ENCODE data around the gene MOGAT2. TPM values are rescaled to one million over a fixed set of nuclear protein-coding genes. Genes with fewer than 3 reads are reported as not detected.
"Not testable (repeated sequence)": the region's sequence is repeated elsewhere in the genome, so short reads cannot be mapped to it uniquely, and the experiment has no call there.

The MOGAT2 gene
- polyA plus RNA-seq, 12 donors: 0.23 to 25.0 TPM; not detected in 10

GRCh38 chr11:75718419-75719339, 1.0 kb downstream of the MOGAT2 start:
- DNase-seq: no peak

DNA sequence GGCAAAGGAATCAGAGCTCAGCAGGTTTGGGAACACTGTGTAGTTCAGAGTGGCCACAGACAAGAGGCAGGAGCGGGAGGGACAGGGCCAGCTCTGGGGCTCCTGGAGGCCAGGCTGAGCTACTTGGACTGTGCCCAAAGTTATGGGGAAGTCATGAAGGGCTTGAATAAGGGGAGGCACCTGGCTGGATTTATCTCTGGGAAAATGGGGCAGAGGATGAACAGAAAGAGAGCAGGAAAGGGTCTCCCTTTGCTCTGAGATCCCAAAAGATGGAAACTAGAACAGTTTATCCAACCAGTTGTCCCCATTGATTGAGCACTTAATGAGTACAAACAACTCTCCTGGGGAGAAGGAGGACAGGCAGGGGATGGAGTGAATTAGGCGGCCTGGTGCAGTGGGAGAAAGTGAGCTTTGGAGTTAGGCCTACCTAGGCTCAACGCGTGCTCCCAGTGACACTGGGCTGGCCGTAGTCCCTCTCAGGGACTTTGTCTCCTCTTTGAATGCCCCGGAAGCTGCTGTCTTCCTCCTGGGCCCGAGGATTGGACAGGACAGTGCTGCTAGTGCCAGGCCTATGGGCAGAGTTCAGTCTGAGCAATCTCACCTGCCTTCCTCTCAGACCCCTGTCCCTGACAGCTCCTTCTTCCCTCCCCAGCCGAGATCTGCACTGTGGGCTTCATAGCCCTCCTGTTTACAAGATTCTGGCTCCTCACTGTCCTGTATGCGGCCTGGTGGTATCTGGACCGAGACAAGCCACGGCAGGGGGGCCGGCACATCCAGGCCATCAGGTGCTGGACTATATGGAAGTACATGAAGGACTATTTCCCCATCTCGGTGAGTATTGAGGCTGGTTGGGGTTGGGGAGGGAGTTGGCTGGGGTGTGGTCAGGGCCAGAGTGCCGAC, 2.0 kb downstream of the MOGAT2 start:
- no peak for DNase-seq

GRCh38 chr11:75720639-75721038, 3.0 kb downstream of the MOGAT2 start:
- DNase-seq: no peak

GRCh38 chr11:75721852-75722668, 4.4 kb downstream of the MOGAT2 start:
- DNase-seq: no peak

GRCh38 chr11:75722669-75723042, 5.0 kb downstream of the MOGAT2 start:
- DNase-seq: no peak

- no peak for DNase-seq
Measured at GRCh38 chr11:75725547-75726320, 8.1 kb downstream of the MOGAT2 start.

- no peak for DNase-seq
Measured at GRCh38 chr11:75728992-75729391, 11.4 kb downstream of the MOGAT2 start.

GRCh38 chr11:75731095-75731494, 13.5 kb downstream of the MOGAT2 start:
- DNase-seq: no peak

GRCh38 chr11:75733071-75733430, 15.4 kb downstream of the MOGAT2 start:
- DNase-seq: no peak

DNA sequence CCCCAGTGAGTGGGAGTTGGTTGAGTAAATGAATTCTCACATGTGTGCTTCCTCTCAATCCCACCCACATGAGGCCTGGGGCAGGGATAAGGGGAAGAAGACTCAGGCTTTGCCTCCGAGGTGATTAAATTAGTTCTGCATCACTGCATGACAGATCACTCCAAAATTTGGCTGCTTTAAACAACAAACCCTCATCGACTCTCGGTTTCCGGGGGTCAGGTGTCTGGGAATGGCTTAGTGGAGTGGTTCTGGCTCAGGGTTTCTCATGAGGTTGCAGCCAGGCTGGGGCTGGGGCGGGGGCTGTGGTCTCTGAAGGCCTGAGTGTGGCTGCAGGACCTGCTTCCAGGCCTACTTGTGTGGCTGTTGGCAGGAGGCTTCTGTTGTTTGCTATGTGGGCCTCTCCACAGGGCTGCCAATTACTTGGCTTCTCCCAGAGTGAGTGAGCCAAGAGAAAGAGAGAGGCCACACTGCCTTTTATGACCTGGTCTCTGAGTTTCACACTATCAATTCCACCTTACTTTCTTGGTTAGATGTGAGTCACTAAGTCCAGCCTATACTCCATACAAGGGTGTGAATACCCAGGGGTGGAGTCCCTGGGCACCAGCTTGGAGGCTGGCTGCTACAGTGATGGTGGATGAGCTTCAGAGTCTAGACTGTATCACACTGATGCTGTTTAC, 15.9 kb downstream of the MOGAT2 start:
- DNase-seq: no peak

GRCh38 chr11:75734491-75735180, 17.0 kb downstream of the MOGAT2 start:
- no peak for DNase-seq

- DNase-seq: no peak
Measured at GRCh38 chr11:75735181-75735845, 17.7 kb downstream of the MOGAT2 start.

GRCh38 chr11:75737314-75737713, 19.7 kb downstream of the MOGAT2 start:
- no peak for DNase-seq

DNA sequence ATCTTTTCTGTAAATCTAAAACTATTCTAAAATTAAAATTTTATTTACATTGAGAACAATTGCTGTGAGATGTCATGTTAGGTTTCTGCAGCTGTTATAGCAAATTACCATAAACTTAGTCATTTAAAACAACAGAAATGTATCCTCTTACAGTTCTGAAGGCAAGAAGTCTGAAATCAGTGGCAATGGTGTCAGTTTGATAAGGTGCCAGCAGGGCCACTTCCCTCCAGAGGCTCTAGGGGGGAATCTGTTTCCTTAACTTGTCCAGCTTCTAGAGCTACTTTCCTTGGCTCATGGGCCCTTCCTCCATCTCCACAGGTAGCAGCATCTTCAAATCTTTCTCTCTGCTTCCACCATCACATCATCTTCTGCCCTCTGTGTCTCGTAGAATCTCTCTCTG, 23.0 kb downstream of the MOGAT2 start:
- no peak for DNase-seq

DNA sequence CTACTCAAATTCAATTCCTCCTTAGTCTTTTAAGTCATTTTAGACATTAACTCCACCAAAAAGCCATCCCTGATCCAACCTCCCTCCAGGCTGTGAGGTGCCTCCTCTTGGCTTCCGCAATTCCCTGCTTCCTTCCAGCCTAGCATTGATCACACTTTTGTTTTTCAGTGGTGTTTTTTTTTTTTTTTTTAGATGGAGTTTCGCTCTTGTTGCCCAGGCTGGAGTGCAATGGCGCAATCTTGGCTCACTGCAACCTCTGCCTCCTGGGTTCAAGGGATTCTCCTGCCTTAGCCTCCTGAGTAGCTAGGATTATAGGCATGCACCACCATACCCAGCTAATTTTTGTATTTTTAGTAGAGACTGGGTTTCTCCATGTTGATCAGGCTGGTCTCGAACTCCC, 25.5 kb downstream of the MOGAT2 start:
- DNase-seq: not testable (repeated sequence)

- peak; percentile 46 for DNase-seq
Measured at GRCh38 chr11:75743711-75744563, 26.3 kb downstream of the MOGAT2 start.

- no peak for DNase-seq
Measured at GRCh38 chr11:75745807-75746206, 28.2 kb downstream of the MOGAT2 start.

DNA sequence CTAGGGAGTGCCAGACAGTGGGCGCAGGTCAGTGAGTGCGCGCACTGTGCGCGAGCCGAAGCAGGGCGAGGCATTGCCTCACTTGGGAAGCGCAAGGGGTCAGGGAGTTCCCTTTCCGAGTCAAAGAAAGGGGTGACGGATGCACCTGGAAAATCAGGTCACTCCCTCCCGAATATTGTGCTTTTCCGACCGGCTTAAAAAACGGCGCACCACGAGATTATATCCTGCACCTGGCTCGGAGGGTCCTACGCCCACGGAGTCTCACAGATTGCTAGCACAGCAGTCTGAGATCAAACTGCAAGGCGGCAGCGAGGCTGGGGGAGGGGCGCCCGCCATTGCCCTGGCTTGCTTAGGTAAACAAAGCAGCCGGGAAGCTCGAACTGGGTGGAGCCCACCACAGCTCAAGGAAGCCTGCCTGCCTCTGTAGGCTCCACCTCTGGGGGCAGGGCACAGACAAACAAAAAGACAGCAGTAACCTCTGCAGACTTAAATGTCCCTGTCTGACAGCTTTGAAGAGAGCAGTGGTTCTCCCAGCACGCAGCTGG, 31.2 kb downstream of the MOGAT2 start:
- not testable (repeated sequence) for DNase-seq

Measured in muscle of arm (tissue), 12 donors.